A549 (cell line): Measurements from ENCODE around the gene DLX5.

Experiments
- BHLHE40 ChIP-seq: IDR thresholded peaks from 2 replicates; pipeline ENCODE4 v1.6.1; 2012; ENCODE audit warnings: low read depth, low read length, inconsistent platforms
- CHD4 ChIP-seq: fragments of 200-600 bp; sonication (generic); IDR thresholded peaks from 2 replicates; pipeline ENCODE4 v1.6.1; 2016; ENCODE audit warnings: antibody characterized with exemption, mild to moderate bottlenecking, borderline replicate concordance
- EP300 ChIP-seq, 2 experiments: fragments of >200 bp; sonication (Bioruptor Twin); formaldehyde crosslinking; IDR thresholded peaks; 2 replicates in 1 of 2; 3 replicates in 1 of 2; pipeline ENCODE4 v1.6.1; 2016 to 2017
- HDAC2 ChIP-seq: fragments of 200-600 bp; sonication (generic); IDR thresholded peaks from 2 replicates; pipeline ENCODE4 v1.6.1; 2016
- JUNB ChIP-seq: fragments of >200 bp; sonication (Bioruptor Twin); formaldehyde crosslinking; IDR thresholded peaks from 2 replicates; pipeline ENCODE4 v1.6.1; 2016
- MYC ChIP-seq: IDR thresholded peaks from 2 replicates; pipeline ENCODE4 v1.6.1; 2012; ENCODE audit warnings: mild to moderate bottlenecking, inconsistent platforms, low read length, improper control_type of control experiment, borderline replicate concordance
- POLR2A ChIP-seq: IDR thresholded peaks from 2 replicates; pipeline ENCODE4 v1.6.1; 2012; ENCODE audit warnings: mild to moderate bottlenecking, low read length
- SMC3 ChIP-seq: fragments of >200 bp; sonication (Bioruptor Twin); formaldehyde crosslinking; IDR thresholded peaks from 3 replicates; pipeline ENCODE4 v1.6.1; 2018; ENCODE audit warnings: inconsistent platforms
- TF ChIP-seq, protein P1 (sequence below): fragments of >200 bp; sonication (Bioruptor Twin); formaldehyde crosslinking; IDR thresholded peaks from 3 replicates; pipeline ENCODE4 v1.5.1; 2016
- TF ChIP-seq, protein P2 (sequence below): fragments of 200-600 bp; sonication (generic); IDR thresholded peaks from 2 replicates; pipeline ENCODE4 v1.6.1; 2016; ENCODE audit warnings: antibody characterized with exemption, mild to moderate bottlenecking, moderate library complexity
- TF ChIP-seq, protein P3 (sequence below): fragments of 150-350 bp; IDR thresholded peaks from 2 replicates; pipeline ENCODE4 v1.6.1; 2014; ENCODE audit warnings: low read depth, mild to moderate bottlenecking, low read length

DNA sequence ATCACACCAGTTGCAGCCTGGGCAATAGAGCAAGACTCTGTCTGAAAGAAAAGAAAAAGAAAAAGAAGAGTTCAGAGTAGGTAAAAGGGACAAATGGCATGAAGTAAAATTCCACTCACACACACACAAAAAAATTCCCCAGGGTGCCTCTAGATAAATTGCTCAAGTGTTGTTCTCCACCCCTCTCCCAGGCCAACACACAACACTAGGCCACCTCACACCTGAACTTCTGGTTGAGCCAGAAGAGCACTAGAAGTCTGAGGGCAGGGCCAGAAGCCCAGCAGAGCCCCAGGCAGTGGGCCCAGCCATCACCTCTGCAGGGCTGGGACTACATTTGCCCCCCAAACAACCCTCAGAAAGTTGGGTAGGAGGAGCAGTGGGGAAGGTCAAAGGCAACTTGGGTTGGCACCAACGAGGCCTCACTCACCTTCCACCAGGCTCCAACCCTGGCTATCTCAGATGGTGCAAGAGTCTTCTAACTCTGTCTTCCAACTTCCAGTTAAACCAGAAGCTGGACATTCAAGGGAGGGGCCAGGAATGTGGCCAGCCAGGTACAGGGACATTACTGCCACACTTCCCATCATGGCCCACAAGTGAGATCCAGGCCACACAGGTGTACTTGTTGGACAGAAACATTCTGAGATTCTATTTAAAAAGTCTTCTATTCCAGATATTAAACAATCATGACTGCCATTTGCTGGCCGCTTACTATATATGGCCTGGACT, 44.9 kb downstream of the DLX5 start:
- no peak for TF ChIP-seq HDAC2
- TF ChIP-seq, protein P1, sequence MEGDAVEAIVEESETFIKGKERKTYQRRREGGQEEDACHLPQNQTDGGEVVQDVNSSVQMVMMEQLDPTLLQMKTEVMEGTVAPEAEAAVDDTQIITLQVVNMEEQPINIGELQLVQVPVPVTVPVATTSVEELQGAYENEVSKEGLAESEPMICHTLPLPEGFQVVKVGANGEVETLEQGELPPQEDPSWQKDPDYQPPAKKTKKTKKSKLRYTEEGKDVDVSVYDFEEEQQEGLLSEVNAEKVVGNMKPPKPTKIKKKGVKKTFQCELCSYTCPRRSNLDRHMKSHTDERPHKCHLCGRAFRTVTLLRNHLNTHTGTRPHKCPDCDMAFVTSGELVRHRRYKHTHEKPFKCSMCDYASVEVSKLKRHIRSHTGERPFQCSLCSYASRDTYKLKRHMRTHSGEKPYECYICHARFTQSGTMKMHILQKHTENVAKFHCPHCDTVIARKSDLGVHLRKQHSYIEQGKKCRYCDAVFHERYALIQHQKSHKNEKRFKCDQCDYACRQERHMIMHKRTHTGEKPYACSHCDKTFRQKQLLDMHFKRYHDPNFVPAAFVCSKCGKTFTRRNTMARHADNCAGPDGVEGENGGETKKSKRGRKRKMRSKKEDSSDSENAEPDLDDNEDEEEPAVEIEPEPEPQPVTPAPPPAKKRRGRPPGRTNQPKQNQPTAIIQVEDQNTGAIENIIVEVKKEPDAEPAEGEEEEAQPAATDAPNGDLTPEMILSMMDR: no peak
- TF ChIP-seq, protein P2, sequence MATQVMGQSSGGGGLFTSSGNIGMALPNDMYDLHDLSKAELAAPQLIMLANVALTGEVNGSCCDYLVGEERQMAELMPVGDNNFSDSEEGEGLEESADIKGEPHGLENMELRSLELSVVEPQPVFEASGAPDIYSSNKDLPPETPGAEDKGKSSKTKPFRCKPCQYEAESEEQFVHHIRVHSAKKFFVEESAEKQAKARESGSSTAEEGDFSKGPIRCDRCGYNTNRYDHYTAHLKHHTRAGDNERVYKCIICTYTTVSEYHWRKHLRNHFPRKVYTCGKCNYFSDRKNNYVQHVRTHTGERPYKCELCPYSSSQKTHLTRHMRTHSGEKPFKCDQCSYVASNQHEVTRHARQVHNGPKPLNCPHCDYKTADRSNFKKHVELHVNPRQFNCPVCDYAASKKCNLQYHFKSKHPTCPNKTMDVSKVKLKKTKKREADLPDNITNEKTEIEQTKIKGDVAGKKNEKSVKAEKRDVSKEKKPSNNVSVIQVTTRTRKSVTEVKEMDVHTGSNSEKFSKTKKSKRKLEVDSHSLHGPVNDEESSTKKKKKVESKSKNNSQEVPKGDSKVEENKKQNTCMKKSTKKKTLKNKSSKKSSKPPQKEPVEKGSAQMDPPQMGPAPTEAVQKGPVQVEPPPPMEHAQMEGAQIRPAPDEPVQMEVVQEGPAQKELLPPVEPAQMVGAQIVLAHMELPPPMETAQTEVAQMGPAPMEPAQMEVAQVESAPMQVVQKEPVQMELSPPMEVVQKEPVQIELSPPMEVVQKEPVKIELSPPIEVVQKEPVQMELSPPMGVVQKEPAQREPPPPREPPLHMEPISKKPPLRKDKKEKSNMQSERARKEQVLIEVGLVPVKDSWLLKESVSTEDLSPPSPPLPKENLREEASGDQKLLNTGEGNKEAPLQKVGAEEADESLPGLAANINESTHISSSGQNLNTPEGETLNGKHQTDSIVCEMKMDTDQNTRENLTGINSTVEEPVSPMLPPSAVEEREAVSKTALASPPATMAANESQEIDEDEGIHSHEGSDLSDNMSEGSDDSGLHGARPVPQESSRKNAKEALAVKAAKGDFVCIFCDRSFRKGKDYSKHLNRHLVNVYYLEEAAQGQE: no peak
- TF ChIP-seq, protein P3, sequence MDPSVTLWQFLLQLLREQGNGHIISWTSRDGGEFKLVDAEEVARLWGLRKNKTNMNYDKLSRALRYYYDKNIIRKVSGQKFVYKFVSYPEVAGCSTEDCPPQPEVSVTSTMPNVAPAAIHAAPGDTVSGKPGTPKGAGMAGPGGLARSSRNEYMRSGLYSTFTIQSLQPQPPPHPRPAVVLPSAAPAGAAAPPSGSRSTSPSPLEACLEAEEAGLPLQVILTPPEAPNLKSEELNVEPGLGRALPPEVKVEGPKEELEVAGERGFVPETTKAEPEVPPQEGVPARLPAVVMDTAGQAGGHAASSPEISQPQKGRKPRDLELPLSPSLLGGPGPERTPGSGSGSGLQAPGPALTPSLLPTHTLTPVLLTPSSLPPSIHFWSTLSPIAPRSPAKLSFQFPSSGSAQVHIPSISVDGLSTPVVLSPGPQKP: no peak
- TF ChIP-seq CHD4: no peak
- TF ChIP-seq MYC: no peak
- TF ChIP-seq JUNB: no peak
- no peak for TF ChIP-seq EP300 (IDR thresholded peaks at IDR 0.05)
- no peak for TF ChIP-seq POLR2A
- TF ChIP-seq SMC3: no peak
- no peak for TF ChIP-seq BHLHE40
